Loucy (cell line): ENCODE data around the gene CCDC187.
"Not testable (repeated sequence)": the region's sequence is repeated elsewhere in the genome, so short reads cannot be mapped to it uniquely, and the experiment has no call there.

Source experiments
- H2AFZ ChIP-seq: fragments of 200-600 bp; sonication (generic); 2 replicates; pipeline ENCODE4 v1.6.0; 2016; ENCODE audit warnings: antibody characterized with exemption, mild to moderate bottlenecking, low read length, moderate library complexity
- H3F3A ChIP-seq: fragments of 200-600 bp; 2 replicates; pipeline ENCODE4 v1.6.0; 2016; ENCODE audit warnings: antibody characterized with exemption, low read depth, mild to moderate bottlenecking
- H3K27me3 ChIP-seq: fragments of 200-600 bp; sonication (generic); 2 replicates; pipeline ENCODE4 v1.6.1; 2014; ENCODE audit warnings: low read length, mild to moderate bottlenecking; ENCODE audit not compliant: insufficient read depth, poor library complexity, severe bottlenecking
- H3K36me3 ChIP-seq: fragments of 200-600 bp; sonication (generic); 2 replicates; pipeline ENCODE4 v1.6.1; 2016; ENCODE audit warnings: low read length; ENCODE audit not compliant: insufficient read depth
- H3K4me1 ChIP-seq: fragments of 200-600 bp; sonication (generic); 2 replicates; pipeline ENCODE4 v1.5.1; 2014; ENCODE audit warnings: low read length, mild to moderate bottlenecking; ENCODE audit not compliant: insufficient read depth, poor library complexity, severe bottlenecking
- H3K4me2 ChIP-seq: fragments of 200-600 bp; sonication (generic); 2 replicates; pipeline ENCODE4 v1.6.0; 2014; ENCODE audit warnings: antibody characterized with exemption, low read length, low read depth, mild to moderate bottlenecking; ENCODE audit not compliant: poor library complexity, severe bottlenecking
- H3K4me3 ChIP-seq: fragments of 200-600 bp; sonication (generic); 2 replicates; pipeline ENCODE4 v1.5.1; 2014; ENCODE audit warnings: low read length, mild to moderate bottlenecking, mixed read lengths; ENCODE audit not compliant: poor library complexity, severe bottlenecking
- H3K79me2 ChIP-seq: fragments of 200-600 bp; sonication (generic); 2 replicates; pipeline ENCODE4 v1.6.1; 2014; ENCODE audit warnings: low read length; ENCODE audit not compliant: insufficient read depth
- H3K9ac ChIP-seq: fragments of 200-600 bp; sonication (generic); 2 replicates; pipeline ENCODE4 v1.6.0; 2014; ENCODE audit warnings: mild to moderate bottlenecking, low read depth, low read length, moderate library complexity; ENCODE audit not compliant: poor library complexity, severe bottlenecking
- H3K9me2 ChIP-seq: fragments of 200-600 bp; sonication (generic); replicated peaks from 2 replicates; pipeline ENCODE4 v1.6.1; 2016; ENCODE audit warnings: low read depth, low read length, mixed read lengths
- H3K9me3 ChIP-seq: fragments of 200-600 bp; sonication (generic); 2 replicates; pipeline ENCODE4 v1.6.1; 2014; ENCODE audit warnings: mild to moderate bottlenecking, antibody characterized with exemption, low read length, low read depth; ENCODE audit not compliant: insufficient read depth
- H4K20me1 ChIP-seq: fragments of 200-600 bp; sonication (generic); 2 replicates; pipeline ENCODE4 v1.6.0; 2014; ENCODE audit warnings: antibody characterized with exemption, low read length, mild to moderate bottlenecking; ENCODE audit not compliant: insufficient read depth, poor library complexity, severe bottlenecking
- EZH2phosphoT487 ChIP-seq: fragments of 200-600 bp; IDR thresholded peaks from 2 replicates; pipeline ENCODE4 v1.6.1; 2018; ENCODE audit warnings: antibody characterized with exemption, mild to moderate bottlenecking, moderate library complexity, borderline replicate concordance
- TF ChIP-seq, protein P1 (sequence below): fragments of 200-600 bp; sonication (generic); conservative IDR thresholded peaks from 2 replicates; pipeline ENCODE4 v1.5.1; 2014; ENCODE audit warnings: mild to moderate bottlenecking, antibody characterized with exemption, low read length

CCDC187 gene

DNA sequence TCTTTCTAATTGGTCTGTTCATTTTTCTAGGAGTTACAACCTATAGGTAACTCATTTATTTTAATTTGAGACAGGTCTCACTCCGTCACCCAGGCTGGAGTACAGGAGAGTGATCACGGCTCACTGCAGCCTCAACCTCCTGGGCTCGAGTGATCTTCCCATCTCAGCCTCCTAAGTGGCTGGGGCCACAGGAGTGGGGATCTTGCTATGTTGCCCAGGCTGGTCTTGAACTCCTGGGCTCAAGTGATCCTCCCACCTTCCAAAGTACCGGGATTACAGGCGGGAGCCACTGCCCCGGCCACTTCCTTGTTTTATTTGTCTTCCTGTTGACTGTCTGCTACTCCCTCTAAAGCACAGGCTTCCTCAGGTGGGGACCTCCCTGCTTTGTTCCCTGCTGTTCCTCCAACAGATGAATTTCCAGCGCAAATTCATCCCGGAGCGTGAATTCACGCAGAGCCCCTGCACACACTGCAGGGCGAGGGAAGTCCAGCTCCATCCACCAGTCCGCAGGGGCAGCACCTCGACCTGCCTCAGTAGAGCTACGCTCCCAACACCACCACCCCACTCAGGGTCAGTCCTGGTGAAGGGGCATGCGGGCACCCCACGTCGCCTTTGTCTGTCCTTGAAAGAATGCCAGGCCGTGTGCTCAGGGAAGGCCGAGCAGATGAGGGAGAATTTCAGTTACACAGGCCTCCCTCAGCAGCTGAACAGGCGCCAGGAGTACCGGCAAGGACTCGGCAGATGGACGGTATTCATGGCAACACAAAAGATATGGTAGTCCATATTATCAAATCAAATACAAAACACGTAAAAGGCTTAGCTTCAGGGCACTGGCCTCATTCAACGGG lies 64.5 kb downstream of the CCDC187 start:
- no peaks in the 10 kb centered on the region for H3K9me3 ChIP-seq
- H3K9ac ChIP-seq: peak overlapping the region; percentile 74
- H3K4me1 ChIP-seq: peaks cover 66% of the 10 kb centered on the region
- peaks cover 24% of the 10 kb centered on the region; the same call in 1 of the 2 replicates for H3K36me3 ChIP-seq
- no peaks in the 10 kb centered on the region for H3K9me2 ChIP-seq
- no peaks in the 10 kb centered on the region for H3K27me3 ChIP-seq
- peaks cover 100% of the 10 kb centered on the region for H3K79me2 ChIP-seq
- H3K4me2 ChIP-seq: peak overlapping the region; percentile 67
- H2AFZ ChIP-seq: no peak overlapping the region
- H3K4me3 ChIP-seq: peak overlapping the region; percentile 60
- TF ChIP-seq, protein P1, sequence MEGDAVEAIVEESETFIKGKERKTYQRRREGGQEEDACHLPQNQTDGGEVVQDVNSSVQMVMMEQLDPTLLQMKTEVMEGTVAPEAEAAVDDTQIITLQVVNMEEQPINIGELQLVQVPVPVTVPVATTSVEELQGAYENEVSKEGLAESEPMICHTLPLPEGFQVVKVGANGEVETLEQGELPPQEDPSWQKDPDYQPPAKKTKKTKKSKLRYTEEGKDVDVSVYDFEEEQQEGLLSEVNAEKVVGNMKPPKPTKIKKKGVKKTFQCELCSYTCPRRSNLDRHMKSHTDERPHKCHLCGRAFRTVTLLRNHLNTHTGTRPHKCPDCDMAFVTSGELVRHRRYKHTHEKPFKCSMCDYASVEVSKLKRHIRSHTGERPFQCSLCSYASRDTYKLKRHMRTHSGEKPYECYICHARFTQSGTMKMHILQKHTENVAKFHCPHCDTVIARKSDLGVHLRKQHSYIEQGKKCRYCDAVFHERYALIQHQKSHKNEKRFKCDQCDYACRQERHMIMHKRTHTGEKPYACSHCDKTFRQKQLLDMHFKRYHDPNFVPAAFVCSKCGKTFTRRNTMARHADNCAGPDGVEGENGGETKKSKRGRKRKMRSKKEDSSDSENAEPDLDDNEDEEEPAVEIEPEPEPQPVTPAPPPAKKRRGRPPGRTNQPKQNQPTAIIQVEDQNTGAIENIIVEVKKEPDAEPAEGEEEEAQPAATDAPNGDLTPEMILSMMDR: no peak
- no peak for TF ChIP-seq EZH2phosphoT487
- peaks cover 19% of the 10 kb centered on the region for H4K20me1 ChIP-seq
- peaks cover 4% of the 10 kb centered on the region; the same call in 1 of the 2 replicates for H3F3A ChIP-seq

DNA sequence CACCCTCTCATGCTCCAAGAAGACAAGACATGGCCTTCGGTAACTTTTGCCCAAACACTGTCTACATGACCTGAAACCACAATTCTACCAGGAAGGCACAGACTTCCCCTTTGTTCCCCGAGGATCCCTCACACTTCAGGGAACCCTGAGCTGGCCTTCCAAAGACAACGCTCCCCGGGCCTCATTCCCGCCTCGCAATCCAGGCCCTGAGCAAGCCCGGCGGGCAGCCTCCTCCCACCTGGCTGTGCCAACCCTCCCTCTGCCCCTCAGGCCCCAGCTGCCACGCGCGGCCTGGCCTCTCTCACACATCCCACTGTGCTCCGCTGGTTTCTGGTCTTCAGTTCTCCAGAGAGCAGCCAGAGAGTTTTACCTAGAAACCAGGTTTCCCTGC lies 65.6 kb downstream of the CCDC187 start:
- Histone ChIP-seq H3K4me3 (peak overlapping the region; percentile 60), H4K20me1 (peaks cover 10% of the 10 kb centered on the region), H3K4me2 (peak overlapping the region; percentile 67), H3K9me3 (no peaks in the 10 kb centered on the region), H3K27me3 (no peaks in the 10 kb centered on the region), H3K9ac (peak overlapping the region; percentile 74), H3K9me2 (no peaks in the 10 kb centered on the region), H3K4me1 (peaks cover 66% of the 10 kb centered on the region), H3K79me2 (peaks cover 100% of the 10 kb centered on the region), H2AFZ (no peak overlapping the region), H3F3A (no peaks in the 10 kb centered on the region), H3K36me3 (peaks cover 24% of the 10 kb centered on the region; the same call in 1 of the 2 replicates)
- no peak for TF ChIP-seq EZH2phosphoT487
- TF ChIP-seq, protein P1: no peak

DNA sequence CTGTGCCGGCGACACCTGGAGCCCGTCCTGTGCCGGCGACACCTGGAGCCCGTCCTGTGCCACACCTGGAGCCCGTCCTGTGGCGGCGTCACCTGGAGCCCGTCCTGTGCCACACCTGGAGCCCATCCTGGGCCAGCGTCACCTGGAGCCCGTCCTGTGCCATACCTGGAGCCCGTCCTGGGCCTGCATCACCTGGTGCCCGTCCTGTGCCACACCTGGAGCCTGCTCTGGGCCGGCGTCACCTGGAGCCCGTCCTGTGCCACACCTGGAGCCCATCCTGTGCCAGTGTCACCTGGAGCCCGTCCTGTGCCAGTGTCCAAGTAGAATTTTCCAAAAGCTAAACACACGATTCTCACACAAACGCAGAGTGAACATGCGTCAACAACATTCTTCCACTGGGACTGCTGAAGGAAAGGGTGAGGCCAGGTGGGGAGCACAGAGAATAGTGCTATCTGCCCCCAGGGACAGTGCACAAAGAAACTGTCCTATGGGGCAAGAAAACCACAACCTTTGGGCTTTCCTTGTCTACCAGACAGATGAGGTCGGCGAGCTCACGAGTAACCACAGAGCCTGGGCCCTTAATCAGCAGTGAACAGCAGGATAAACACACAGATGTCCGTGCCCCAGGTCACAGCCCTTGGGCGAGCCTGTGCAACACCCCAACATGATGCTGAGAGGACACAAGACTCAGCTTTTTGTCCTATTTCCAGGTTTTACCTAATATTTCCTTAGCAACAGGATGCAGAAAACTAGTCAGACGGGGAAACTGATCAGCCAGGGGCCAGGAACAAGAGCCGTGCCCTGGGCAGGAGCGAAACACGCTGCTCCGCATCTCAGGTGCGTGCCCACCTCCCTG lies 66.2 kb downstream of the CCDC187 start:
- H3K4me1 ChIP-seq: peaks cover 67% of the 10 kb centered on the region
- peaks cover 99% of the 10 kb centered on the region for H3K79me2 ChIP-seq
- no peaks in the 10 kb centered on the region for H3K9me3 ChIP-seq
- H3K9me2 ChIP-seq: no peaks in the 10 kb centered on the region
- H3K9ac ChIP-seq: peak overlapping the region; percentile 74
- no peaks in the 10 kb centered on the region for H3F3A ChIP-seq
- H4K20me1 ChIP-seq: peaks cover 7% of the 10 kb centered on the region
- TF ChIP-seq, protein P1: no peak
- TF ChIP-seq EZH2phosphoT487: no peak
- H3K4me2 ChIP-seq: peak overlapping the region; percentile 67
- no peak overlapping the region for H2AFZ ChIP-seq
- no peaks in the 10 kb centered on the region for H3K27me3 ChIP-seq
- peaks cover 24% of the 10 kb centered on the region; the same call in 1 of the 2 replicates for H3K36me3 ChIP-seq
- H3K4me3 ChIP-seq: peak overlapping the region; percentile 60

DNA sequence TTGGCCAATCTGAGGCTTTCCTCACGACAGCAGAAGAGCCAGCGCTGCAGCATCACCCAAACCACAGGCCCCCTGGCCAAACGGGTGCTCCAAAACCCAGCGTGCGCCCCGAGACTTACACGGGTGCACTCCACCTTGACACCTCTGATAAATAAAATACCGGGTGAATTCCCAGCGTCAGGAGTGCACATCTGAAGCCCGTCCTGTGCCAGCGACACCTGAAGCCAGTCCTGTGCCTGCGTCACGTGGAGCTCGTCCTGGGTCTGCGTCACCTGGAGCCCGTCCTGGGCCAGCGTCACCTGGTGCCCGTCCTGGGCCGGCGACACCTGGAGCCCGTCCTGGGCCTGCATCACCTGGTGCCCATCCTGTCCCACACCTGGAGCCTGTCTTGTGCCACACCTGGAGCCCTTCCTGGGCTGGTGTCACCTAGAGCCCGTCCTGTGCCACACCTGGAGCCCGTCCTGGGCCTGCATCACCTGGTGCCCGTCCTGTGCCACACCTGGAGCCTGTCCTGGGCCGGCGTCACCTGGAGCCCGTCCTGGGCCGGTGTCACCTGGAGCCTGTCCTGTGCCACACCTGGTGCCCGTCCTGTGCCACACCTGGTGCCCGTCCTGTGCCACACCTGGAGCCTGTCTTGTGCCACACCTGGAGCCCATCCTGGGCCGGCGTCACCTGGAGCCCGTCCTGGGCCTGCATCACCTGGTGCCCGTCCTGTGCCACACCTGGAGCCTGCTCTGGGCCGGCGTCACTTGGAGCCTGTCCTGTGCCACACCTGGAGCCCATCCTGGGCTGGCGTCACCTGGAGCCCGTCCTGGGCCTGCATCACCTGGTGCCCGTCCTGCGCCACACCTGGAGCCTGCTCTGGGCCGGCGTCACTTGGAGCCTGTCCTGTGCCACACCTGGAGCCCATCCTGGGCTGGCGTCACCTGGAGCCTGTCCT lies 67.2 kb downstream of the CCDC187 start:
- not testable (repeated sequence) for H2AFZ ChIP-seq, H3K9me2 ChIP-seq, H3K9me3 ChIP-seq, H3K4me2 ChIP-seq, H3K4me3 ChIP-seq, H3F3A ChIP-seq, H3K9ac ChIP-seq, H3K27me3 ChIP-seq, H4K20me1 ChIP-seq
- H3K4me1 ChIP-seq: peaks cover 63% of the 10 kb centered on the region
- peaks cover 24% of the 10 kb centered on the region; the same call in 1 of the 2 replicates for H3K36me3 ChIP-seq
- peaks cover 90% of the 10 kb centered on the region for H3K79me2 ChIP-seq
